GM19438 (cell line): ENCODE data around the gene KRT75.

Source experiments
- ATAC-seq: cut with Tn5 transposase; IDR thresholded peaks from one replicate; pipeline ENCODE4 v1.9.1; 2021; ENCODE audit warnings: low read depth; ENCODE audit not compliant: unreplicated experiment

KRT75 gene

DNA sequence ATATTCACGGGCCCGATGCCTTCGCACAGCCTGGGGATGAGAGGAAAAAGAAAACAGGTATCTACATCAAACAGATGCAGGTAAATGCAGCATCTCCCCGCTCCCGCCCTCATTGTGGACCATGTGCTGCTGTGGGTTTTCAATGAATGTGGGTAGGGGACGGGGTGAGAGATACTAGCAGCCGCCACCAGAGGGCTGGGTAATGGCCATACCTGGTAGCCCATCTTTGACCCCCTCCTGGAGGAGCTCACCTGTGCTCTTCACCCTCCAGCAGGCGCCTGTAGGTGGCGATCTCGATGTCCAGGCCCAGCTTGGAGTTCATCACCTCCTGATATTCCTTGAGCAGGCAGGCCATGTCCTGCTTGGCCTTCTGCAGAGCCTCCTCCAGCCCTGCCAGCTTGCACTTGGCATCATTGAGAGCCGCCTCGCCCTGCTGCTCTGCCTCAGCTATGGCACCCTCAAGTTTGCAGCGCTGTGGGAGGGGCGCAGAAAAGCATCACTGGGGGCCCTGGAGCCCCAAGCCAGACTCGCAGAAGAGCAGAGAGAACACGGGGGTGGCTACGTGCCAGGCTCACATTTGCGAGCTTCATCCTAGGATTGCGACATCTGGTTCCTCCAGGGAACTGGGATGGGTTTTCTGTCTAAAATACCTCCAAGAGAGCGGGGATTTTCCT lies 38.3 kb downstream of the KRT75 start:
- ATAC-seq, result no peak

DNA sequence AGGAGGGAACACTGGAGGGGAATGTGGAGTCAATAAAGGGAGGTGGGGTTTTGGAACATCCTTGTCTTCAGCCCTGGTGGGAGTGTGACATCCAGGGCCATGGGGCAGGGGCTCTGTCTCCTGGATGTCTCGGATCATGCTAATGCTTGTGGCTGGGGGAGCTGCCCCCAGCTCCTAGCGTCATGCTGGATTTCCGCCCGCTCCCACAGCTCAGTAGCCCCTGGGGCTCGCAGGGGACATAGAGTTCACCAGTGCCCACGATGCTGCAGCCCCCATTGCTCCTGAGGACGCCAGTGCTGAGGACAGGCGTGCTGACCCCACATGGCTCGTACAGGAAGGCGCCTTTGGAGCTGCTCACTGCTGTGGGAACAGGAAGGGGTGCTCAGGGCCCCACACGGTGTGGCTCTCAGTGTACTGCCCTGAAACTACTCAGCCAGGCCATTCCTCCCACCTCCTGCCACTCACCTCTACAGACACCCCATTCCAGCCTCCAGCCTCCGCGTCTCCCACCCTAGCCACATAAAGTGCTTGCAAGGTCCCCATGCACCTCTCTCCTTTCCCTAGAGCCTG lies 39.2 kb downstream of the KRT75 start:
- ATAC-seq, result no peak

DNA sequence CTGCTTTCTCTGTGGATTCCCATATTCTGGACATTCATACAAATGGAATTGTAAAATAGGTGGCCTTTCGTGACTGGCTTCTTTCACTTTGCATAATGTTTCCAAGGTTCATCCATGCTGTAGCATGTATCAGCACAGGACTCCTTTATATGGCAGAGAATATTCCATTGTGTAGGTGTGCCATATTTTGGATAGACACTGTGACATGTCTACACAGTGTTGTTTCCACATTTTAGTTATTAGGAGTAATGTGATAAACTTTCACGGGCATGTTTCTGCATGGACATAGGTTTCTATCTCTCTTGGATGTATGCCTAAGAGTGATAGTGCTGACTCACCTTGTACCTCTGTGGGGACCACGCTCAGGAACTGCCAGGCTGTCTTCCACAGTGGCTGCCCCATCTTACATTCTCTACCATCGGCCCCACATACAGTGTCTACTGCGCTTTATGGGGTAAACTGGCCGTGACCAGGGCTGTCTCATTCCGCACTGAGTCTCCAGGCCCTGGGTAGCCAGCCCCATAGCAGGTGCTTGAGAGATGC lies 41.6 kb downstream of the KRT75 start:
- no peak for ATAC-seq

DNA sequence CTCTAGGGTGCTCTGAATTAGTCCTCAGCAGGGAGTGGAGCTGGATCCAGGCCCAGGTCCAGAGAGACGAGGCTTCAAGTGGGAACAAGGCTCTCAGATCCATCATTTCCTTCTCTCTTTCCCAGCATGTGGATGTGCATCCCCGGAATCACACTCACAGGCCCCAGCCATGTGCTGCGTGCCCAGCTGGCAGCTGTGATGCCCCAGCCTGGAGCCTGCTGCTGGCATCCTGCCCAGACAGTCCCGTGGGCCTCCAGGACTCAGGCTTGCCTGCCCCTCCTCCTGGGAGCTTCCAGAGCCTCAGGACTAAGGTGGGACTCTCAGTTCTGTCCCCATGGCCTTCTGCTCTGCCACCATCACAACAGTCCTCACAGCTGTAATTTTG lies 42.6 kb downstream of the KRT75 start:
- no peak for ATAC-seq

DNA sequence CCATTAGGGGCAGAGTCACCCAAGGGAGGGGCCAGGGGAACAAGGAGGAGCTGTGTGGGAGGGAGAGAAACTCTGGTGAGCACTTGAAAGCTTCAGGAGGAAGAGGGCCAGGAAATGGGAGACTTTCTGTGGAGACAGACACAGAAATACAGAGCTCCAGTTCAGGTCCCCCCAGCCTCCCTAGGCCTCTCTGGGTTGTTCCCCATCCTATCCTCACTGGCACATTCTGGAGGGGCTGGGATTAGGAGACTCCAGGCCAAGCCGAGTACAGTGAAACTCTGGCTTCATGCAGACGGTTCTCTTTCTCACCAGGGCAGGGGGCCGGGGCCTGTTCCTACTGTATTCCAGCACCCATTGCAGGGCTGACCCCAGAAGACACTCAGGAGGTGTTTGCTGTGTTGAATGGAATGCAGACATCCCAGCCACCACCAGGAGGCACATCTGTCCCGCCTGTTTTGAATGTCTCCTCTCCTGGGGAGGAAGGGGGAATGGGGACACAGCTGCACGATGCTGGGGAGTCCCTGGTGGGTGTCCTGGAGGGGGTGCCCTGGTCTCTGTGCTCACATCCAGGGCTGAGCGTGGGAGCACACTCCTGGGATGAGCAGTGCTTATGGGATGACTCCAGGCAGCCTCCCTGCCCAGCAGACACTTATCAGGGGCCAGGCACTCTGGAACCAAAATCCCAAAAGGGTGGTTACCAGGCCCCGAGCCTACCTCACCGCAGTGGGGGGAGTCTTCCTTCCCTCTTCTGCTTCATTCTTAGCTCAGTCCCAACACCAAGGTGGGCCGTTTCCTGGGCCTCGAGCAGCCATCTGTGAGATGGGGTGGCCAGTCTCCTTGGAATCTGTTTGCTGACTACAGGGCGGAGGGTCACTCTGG lies 43.2 kb downstream of the KRT75 start:
- no peak for ATAC-seq

DNA sequence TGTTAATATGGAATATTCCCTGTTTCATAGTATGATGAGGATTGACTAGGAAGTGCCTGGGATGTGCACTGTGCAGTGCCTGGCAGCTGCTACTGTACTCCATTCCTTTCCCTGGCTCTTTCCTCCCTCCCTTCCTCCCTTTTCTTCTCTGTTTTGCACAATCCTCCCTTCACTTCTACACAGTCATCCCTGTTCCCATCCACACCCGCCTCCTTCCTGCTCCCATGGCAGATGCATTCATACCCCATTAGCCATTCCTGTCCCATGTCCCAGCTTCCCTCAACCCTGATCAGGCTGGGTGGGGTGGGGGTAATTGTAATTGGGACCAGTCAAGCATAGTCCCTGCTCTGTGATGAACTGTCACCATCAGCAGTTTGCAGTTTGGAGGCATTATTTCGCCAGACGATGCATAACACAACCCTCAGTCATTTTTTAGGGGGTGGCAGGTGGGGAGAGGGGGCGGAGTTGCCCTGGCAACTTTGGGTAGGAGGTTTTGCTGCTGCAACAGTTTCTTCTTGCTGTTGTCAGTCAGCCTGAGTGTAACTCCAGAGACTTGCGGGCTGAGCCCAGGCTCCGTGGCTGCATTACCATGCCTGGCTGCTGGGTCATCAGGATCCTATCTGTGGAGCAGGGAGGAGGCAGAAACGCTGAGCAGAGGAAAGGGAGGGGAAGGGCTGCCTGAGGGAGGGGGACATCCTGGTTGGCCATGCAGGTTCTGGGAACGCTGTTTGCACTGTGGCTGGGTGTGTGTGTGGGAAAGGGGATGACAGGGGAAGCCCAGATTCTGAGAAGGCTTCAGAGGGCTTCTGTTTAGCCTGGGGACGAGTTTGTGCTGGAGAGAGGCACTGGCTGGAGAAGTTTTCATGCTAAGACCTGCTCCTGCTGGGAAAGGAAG lies 44.6 kb downstream of the KRT75 start:
- no peak for ATAC-seq

DNA sequence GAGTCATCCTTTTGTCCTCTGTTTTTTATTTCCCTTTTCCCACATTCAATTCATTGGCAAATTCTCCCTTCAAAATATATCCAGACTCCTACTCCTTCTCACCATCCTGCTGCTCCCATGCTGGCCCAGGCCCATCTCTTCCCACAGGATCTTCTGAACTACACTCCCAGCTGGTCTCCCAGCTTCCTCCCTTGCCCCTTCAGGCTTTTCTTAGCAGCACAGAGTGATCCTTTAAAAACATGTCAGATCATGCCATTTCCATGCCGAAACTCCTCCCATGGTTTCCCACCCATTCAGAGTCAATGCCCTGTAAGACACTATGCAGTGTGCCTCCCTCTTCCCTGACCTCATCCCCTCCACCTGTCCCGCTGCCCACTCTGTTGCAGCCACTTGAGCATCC lies 46.3 kb downstream of the KRT75 start:
- no peak for ATAC-seq

DNA sequence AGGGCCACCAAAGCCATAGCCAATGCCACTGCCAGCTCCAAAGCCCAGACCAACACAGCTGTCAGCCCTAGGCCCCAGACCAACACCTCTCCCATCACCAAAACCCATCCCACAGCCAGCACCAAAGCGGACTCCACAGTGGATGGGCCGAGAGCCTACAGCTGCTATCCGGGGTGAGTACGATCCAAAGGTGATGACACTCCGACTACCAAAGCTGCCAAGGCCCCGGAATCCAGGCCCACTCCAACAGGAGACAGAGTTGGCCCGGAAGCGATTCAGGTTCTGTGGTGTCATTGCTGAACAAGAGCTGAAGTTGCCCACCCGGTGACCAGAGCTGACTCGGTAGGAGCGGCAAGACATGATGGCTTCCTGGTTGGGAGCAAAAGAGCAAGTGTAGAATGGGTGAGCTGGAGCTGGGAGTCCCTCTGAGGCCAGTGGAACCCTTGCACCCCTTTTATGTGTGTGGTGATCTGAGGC lies 48.9 kb downstream of the KRT75 start, which contains the start of gene KRT84:
Gene KRT84, minus strand, starts transcription at position 427 of the 477 bp plus-strand sequence. Its CDS starts 67 bp downstream, at position 360.
- ATAC-seq, result no peak

DNA sequence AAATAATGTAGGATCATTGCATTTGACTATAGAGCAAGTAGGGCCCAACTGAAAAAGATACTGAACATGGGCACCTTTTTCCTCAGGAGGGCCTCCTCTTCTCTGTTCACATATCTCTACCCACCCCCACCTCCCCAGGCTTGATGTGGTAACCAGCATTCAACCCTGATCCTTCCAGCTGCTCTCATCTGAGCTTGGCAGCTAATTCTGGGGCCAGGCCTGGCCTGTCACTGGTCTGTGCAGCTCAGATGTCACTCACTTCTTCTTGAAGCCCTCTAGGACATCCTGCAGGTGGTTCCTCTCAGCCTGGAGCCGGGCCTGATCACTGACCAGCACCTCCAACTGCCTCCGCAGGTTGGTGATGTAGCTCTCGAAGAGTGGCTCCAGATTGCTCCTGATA lies 50.8 kb downstream of the KRT75 start:
- ATAC-seq, result no peak

DNA sequence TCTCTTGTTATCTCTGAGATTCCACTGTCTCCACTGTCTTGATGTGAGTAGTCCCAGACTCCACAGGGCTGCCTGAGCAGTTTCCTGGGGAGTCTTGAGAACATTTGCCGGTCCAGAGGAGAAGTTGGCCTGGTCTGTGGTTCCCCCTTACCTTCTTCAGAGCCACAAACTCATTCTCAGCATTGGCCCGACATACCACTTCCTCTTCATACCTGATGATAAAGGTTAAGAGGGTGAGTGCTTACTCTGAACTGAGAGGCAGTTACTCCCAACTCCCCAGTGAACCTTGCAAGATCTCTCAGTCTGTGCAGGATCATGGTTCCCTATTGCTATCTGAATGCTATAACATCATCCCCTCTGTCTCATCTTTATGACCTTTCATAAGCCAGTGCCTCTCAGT lies 51.3 kb downstream of the KRT75 start:
- ATAC-seq, result no peak

DNA sequence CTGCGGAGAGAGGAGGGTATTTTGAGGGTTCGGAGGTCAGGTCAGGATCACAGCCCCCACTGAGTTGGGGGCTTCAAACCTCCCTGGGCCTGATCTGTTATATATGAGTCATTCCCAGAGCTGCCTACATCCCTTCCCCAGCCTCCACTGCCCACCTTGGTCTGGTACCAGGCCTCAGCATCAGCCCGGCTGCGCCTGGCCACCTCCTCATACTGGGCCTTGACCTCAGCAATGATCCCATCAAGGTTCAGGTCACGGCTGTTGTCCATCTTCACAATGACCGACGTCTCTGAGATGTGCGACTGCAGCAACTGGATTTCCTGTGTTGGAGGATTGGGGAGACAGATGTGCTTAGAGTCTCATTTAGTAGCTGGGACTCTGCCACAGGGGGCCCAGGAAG lies 53.0 kb downstream of the KRT75 start:
- ATAC-seq, result no peak

DNA sequence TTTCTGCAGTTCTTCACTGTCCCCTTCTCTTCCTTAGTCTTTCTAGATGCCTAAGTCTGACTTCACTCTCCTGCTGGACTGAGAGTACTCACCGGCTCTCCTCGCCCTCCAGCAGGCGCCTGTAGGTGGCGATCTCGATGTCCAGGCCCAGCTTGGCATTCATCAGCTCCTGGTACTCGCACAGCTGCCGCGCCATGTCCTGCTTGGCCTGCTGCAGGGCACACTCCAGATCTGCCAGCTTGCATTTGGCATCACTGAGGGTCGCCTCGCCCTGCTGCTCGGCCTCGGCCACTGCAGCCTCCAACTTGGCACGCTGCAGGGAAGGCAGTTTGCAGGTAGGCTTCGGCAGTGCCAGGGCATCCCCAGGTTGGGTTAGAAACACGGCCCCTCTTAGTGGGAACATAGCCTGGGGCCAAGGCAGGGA lies 53.9 kb downstream of the KRT75 start:
- ATAC-seq, result no peak

DNA sequence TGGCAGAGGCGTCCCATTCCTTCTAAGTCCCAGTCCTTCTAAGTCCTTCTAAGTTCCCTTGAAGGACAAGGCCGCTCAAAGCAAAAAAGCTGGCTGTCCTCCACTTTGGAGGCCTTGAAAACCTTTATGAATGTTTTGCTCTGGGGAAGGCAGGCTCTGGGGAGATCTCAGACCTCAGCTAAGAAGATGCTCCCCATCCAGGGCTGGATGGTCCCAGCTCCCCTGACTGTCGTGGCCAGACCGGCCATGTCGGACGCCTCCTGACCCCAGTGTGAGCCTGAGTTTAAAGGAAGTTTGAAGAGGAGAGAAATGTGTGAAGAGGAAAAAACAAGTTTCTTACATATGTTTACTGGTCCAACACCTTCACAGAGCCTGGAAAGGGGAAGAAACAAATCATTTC lies 54.6 kb downstream of the KRT75 start:
- ATAC-seq, result no peak

DNA sequence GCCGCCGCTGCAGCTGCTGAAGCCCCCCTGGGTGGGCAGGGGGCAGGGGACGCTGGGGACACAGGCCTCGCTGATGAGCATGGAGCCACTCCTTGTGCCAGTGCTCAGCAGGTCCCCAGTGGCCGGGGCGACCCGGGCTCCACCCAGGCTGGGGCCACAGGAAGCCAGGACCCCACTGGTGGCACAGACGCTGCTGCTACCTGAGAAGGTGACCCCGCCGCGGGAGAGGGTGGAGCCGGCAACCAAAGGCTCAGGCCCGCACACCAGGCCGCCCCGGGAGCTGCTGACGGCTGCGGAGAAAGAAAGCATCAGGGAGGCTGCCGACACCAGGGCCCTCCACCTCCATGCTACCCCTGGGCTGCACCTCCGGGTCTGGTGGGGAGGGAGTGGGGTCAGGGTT lies 56.1 kb downstream of the KRT75 start:
- no peak for ATAC-seq

DNA sequence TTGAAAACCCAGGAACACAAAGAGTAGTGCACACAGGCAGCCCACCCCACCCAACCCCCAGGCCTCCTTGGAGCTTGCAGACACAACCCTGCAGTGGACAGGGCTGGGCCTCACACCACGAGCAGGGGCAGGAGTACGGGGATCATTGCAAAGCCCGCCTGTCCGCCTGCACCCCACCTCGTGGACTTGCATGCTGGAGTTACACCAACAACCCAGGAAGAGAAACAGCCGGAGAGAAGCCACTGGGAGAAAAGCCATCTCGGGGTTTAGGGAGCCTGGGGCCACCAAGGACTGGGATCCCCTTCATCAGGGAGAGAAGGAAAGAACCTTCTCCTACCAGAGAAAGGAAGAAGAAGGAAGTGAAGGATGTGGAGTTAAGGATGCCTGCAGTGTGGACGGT lies 56.9 kb downstream of the KRT75 start:
- no peak for ATAC-seq
